HG03135 (cell line): ENCODE measurements around the gene CDX1.

Source experiments
- ATAC-seq: cut with Tn5 transposase; IDR thresholded peaks from one replicate; pipeline ENCODE4 v1.9.1; 2021; ENCODE audit warnings: mild to moderate bottlenecking, moderate library complexity; ENCODE audit not compliant: unreplicated experiment

CDX1 gene

DNA sequence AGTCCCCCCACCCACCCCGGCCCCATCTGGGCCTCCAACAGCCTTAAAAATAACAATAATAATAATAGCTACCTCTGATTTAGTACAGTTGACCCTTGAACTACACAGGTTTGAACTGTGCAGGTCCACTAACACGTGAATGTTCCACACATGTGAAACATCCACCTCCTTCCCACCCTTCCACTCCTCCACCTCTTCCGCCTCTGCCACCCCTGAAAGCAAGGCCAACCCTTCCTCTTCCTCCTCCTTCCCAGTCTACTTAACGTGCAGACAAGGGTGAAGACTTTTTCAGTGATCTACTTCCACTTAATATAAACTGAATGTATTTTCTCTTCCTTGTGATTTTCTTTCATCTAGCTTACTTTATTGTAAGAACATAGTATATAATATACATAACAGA, 21.7 kb upstream of the CDX1 start:
- no peak for ATAC-seq

DNA sequence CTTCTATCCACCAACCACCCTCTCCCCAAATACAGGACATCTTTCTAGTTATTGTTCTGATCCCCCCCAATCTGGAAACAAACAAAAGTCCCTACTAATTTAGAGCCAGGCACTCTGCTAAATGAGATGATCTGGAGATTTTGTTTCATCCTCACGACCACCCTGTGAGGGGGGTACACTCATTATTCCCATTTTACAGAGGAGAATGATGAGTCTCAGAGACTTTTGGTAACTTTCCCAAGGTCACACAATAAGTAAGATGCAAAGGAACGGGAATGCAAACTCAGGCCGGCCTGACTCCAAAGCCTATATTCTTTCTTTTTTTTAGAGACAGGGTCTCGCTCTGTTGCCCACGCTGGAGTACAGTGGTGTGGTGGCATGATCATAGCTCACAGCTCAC, 20.3 kb upstream of the CDX1 start:
- no peak for ATAC-seq

DNA sequence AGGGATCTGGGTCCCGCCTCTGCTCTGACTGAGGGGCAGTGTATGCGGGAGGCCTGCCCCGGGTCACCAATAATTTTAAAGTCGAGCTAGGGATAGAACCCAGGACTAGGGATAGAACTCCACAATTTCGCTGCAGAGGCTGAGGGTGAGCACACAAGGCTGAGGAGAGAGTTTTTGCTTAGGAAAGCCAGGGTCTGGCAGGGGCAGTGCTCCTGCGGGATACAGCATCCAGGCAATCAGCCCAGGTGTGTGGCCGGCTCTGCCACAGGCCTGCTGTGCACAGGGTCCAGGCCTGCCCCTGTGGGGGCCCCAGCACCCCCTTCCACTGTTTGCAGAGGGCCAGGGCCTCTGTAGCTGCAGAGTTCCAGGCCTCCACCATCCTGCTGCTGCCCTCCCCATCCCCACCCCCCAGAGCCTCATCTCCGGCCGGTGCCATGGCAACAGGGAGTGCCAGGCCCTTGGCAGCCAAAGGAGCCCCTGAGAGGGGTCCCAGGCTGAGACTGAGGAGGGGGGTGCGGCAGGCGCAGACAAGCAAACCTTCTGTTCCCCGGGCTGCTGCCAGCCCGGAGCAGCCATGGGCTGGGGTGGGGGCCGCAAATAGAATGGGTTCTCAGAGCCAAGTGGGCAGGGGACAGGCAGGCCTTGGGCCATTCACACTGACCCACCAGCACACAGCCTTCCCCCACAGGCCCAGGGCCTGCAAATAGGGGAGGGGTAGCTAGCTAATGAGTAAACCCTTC, 19.5 kb upstream of the CDX1 start:
- ATAC-seq, result no peak

DNA sequence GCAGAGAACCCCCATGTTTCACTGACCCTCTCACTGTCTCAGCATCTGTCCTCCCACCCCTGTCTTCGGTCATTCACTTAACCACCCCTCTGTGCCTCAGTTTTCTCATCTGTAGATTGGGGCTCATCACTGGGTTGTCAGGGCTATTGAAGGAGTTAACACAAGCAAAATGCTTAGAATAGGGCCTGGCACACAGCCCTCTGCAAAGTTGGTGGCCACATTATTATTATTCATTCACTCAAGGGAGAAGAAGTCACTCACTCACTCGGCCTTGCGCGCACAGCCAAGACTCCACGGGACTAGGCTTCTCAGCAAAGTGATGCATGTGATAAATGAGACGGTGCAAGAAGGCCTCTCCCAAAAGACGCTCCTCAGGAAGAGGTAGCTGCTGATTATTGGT, 18.9 kb upstream of the CDX1 start:
- ATAC-seq, result no peak

DNA sequence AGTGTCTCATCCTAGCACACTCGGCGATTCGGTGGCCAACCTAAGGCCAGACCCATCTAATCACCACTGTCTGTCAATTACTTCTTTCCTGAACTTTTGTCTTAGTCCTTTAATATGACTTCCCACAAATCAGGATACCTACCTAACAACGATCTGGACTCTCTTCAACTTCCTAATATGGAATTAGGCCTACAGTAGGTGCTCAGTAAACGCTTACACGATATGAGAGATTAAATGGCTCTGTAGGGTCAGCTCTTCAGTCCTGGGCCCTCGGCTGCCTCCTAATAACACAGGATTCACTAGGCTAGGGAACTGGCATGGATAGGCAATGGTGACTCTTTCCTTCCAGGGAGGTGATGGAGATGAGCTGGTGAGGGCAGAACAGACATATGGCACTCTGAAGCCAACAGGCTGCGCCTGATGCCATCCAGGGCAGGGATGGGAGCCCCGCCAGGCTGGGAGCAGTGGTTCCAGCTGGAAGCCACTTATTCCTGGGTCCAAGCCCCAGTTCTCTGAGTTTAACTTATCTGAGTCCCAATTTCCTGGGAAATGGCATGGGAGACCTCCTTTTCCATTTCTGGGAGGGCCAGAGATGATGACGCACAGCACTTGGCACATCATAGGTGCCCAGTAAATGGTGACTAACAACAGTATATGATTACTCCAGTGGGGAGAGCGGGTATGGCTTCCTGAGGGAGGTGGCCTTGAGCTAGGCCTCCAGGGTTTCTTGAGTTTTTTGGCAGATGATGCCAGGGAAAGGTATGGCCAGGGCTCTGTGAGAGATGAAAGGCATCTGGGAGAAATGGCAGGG, 18.3 kb upstream of the CDX1 start:
- ATAC-seq, result no peak

DNA sequence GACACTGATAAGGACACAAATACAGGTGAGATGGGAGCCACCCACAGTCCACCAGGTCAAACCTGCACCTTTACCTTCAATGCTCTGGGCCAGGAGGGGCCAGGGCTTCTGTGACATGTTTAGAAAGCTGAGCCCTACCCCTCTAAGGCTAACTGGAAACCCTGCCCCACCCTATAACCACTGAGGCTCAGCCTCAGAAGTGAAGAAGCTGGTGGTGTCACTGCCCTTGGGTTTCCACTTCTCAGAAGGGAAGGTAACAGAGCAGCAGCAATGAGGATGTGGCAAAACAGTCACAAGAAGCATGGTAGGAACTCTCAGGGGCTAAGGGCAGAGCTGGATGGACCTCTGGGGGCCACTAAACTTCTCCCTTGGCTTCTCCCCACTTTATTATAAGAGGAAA, 17.0 kb upstream of the CDX1 start:
- no peak for ATAC-seq

DNA sequence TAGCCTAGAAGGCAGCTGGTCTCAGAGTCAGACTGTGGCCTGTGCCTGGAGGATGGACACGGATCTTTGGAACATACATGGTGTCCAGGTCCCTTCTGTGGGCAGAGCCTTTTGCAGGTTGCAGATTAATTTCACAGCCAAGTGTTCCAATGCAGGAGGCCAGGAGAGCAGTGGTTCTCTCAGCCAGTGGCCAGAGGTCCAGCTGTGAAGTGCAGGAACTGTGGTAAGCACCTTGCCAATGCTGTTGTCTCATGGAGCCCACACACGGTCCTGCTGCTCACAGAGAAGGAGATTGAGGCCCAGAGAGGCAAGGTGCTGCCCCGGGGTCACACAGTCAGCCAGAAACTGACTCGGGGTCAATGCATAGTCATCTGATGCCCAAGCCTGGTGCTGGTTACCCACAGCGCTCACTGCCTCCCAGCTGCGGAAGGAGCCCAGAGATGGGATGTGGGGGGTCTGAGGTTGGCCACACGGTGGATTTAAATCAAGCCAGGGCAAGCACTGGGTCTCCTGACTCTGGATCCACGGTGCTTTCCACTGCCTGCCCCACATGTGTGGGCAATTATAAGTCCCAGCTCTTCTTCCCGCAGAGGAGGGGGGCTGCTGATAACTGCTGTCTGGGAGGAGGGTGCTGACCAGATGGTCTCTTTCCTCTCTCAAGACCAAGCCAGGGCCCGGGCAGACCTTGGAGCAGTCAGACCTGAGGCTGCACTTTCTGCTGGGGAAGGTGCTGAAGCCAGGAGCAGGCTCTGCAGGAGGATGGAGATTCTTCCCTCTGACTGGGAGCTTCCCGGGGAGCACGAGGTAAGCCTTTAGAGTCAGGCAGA, 13.7 kb upstream of the CDX1 start:
- no peak for ATAC-seq

DNA sequence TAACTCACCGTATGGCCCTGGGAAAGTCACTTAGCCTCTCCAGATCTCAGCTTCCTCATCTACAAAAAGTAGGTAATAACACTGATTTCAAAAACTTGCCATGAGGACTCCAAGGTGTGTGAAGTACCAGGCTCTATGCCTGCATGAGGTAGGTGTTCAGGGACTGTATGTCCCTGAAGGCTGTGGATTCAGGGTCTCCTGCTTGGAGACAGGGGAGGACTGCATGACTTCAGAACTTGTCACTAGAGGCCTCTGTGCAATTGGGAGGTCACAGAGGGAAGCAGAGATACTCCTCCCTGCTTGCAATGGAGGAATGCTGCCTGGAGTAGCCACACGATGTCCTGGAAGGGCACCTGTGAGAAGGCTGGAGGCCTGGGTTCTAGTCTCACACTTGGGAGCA, 13.1 kb upstream of the CDX1 start:
- ATAC-seq, result no peak

DNA sequence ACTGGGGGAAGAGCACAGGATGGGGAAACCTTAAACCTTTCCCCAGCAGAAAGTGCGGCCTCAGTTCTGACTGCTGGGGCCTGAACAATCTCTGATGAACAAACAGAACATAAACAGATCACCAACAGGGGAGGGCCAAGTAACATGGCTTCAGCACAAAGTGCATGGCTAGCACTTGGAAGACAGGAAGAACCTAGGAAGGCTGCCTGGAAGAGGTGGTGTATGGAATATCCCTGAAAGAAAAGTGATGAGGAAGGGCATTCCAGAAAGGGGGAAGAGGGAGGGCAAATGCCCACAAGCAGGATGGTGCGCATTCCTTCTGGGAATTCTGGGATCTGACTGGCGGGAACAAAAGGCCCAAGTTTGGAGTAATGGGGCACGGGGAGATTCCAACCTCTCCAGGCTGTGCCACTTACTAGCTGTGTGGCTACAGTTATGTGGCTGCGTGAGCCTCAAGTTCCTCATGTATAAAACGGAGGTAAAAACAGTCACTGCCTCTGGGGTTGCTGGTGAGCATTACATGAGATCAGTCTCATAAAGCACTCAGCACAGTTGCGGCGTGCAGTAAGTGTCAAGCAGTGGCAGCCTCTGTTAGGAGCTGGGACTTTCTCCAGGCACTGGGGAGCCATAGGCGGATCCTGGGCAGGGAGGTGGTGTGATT, 12.5 kb upstream of the CDX1 start:
- no peak for ATAC-seq

DNA sequence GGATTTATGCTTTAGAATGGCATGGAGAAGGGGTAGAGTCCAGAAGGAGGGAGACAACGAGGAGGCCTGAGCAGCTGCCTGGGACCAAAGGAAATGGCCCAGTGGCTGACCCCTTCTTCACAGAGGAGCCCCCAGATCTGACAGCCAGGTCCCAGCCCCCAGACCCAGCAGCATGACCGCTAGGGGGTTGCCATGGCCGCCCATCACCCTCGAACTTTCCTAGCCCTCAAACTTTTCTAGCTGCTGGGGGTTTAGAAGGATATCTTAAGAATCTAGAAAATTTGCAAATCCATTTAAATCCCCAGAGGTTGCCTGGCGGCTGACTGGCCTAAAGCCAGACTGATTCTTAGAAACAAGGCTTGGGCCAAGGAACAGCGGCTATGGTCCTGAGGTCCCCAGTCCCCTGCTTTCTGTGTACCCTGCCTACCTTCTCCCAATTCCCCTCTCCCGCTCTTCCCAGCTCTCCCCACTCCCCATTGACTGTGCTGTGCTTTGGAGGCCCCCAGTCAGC, 11.9 kb upstream of the CDX1 start:
- ATAC-seq, result no peak

DNA sequence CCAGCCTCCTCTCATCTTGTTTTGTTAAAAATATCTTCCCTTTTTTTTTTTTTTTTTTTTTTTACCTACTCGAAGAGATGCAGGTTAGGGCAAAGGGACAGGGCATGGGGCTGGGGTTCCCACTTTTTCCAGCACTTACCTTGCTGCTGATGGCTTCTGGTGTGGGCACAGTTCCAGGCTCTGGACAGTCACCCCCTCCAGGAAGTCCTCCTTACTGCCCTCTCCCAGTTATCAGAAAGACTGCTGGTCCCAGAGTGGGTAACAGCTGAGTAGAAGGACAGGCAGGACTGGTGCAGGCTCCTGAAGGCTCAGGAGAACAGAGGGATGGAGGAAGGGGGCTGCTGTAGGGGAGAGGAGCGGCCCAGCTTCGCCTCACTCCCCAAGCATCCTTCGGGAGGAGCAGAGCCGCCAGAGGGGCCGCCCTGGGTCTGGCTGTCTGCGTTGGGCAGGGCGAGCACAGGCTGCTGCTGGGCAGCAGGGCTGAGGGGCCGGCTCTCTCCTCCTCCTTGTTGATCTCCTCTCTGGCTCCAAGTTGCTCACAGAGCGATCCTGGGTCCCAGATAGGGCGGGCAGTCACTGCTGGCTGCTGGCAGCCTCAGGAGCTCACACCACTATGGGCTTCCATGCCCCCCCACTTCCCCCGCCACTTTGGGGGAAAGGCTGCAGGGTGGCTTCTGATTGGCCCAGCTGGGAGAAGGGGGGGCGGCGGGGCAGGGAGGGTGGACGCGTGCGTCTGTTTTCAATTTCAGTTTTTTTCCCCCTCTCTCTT, 11.1 kb upstream of the CDX1 start, which contains the start of gene PDGFRB:
TSS of gene PDGFRB (minus strand) at position 588 of the 769 bp plus-strand sequence. CDS start 18,798 bp downstream, outside the sequence.
- peak; percentile 66 for ATAC-seq

DNA sequence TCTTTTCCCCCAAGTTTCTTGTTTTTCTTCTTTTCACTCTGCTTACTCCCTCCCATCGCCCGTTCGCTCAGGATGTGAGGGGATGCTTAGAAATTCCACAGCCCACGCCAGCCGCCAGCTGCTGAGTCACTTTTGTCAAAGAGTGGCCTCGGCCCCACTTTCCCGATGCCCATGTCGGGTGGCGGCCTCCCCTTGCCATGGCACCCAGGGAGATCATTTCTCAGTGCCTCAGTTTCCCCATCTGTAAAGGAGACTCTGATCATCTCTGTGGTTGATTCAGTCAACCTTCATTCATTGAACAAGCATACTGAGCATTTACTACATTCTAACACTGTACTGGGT, 10.6 kb upstream of the CDX1 start:
- no peak for ATAC-seq

DNA sequence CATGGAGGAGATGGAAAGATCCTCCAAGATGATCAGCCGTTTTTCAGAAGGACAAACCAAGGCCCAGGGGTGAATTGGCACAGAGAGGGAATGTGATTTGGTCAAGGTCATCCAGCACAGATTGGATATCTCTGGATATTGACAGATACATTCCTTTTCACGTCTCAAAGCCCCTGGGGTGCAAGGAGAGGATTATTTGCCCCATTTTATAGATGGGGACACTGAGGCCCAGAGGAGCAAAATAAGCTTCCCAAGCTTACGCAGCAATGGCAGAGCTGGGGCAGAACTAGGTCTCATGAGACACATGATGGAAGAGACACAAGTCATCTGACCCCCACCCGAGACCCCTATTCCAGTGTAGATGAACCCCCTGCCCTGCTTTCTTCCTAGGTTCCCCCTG, 10.0 kb upstream of the CDX1 start:
- ATAC-seq, result no peak

DNA sequence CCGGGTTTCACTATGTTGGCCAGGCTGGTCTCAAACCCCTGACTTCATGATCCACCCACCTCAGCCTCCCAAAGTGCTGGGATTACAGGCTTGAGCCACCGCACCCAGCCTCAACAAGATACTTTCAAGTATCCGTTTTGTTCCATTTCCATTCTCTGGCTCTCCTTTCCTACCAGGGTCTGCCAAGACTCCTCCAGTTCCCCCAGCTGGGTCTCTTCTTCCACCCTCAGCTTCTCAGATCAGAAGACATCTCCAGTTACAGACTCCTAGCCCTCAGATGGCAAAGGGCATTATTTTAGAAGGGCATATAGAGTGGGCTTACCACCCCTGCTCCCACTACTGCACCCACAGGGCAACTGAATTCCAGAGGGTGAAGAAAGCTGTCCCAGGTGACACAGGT, 9.4 kb upstream of the CDX1 start:
- no peak for ATAC-seq

DNA sequence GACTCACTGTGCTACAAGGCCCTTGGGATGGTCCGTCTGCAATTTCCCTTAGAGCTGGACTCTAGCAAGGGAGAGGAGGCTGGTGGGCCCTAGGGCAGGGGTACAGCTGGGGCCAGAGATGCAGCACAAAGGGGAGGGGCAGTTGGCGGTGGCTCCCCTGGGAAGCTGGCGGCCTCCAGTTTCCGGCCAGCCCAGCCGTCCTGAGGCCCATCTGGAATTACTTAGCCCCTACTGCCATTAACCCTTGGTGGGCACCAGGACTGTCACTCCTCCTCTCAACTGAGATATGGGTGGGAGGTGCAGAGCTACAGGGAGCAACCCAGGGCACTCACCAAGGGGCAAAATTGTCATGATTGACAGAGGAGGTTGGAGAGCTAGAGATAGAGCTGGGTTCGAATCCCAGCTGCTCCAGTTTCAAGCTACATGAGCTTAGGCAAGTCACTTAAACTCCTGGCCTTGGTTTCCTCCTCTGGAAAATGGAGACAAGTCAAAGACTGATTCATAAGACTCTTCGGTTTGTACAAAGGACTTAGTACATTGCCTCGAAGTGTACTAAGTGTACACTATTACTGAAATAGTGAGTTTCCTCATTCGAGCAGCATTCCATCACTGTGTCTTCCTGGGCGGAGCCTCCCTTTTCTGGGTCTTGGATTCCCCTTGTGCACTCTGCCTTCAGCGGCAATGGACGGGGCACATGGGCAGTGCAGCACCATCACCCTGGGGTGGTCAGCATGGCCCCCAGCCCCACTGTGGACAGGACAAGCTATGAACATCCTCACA, 8.2 kb upstream of the CDX1 start:
- ATAC-seq, result no peak

DNA sequence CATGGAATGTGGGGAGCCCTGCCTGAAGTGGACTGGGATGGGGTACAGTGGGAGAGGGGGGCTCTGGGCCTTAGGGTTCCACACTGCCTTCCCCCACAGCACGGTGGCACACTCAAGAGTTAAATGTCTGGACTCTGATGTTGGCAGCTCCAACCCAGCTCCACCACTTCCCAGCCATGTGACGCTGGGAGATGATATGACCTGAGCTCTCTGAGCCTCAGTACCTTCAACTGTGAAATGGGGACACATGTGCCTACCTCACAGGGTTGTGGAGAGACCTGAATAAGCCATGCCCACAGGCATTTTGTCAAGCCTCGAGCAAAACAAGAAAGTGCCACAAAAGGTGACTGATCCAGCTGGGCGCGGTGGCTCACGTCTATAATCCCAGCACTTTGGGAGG, 7.5 kb upstream of the CDX1 start:
- no peak for ATAC-seq

DNA sequence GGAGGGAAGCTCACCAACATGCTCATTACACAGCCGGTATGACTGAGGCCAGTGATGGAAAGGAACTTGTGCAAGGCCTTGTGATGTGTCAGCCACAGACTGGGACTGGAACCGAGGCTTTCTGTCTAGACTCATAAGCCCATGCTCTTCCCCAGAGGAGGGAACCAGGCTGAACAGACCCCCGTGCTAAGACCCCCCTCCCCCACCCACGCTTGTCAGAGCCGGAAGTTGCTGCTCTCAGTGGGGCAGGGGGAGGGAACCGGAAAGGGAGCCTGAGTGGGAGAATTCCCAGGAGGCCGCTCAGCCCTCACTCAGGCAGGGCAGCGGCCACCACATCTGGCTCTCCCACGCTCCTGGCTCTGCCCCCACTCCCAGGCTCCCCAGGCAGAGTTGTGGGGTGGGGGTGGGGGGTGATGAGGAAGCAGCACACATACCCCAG, 6.8 kb upstream of the CDX1 start:
- ATAC-seq, result no peak

DNA sequence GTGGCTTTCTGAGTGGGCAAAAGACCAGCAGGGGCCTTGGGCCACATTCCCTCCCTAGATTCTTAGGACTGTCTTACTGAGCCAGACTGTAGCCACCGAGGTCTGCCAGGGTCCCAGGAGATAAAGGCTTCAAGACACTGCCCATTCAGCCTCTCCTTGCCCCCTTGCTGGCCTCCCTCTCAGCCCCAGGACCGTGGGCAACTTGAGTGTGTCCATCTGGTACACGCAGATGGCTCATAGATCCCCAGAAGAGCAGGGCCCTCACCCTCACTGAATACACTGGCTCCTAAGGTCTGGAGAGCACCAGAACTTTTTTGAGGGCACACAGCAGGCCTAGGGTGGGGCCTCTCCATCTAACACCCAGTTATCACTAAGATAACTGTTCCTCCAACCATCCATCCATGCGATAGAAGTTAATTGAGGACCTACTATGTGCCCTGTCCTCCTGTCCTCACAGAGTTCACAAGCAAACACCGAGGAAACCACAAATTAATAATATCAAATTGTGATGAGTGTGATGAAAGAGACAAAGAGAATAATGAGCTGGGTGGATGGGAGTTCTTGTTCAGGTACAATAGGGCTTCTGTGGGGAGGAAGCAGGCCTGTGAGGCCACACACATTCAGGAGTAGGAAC, 6.0 kb upstream of the CDX1 start:
- ATAC-seq, result no peak
